Superior temporal gyrus (tissue), 1 donor: ENCODE results near the gene RASD1.

Experiments
- DNase-seq: peaks from one replicate; pipeline ENCODE4 v3.0.0-alpha.2; 2016; ENCODE audit errors: extremely low spot score

Gene RASD1

GRCh38 chr17:17510456-17511292 is 14.5 kb upstream of the RASD1 start:
- no peak for DNase-seq

GRCh38 chr17:17509601-17510425 is 13.6 kb upstream of the RASD1 start:
- DNase-seq: no peak

- DNase-seq: no peak
These were observed 12.7 kb upstream of the RASD1 start for GRCh38 chr17:17508646-17509591.

GRCh38 chr17:17508019-17508535 is 11.9 kb upstream of the RASD1 start:
- no peak for DNase-seq

GRCh38 chr17:17507465-17508011 is 11.3 kb upstream of the RASD1 start:
- DNase-seq: no peak

- DNase-seq: no peak
These were observed 10.8 kb upstream of the RASD1 start for GRCh38 chr17:17506893-17507464.

GRCh38 chr17:17506181-17506741 is 10.1 kb upstream of the RASD1 start:
- DNase-seq: no peak

- DNase-seq: no peak
These were observed 9.5 kb upstream of the RASD1 start for GRCh38 chr17:17505610-17506171.

- no peak for DNase-seq
These were observed 9.0 kb upstream of the RASD1 start for GRCh38 chr17:17505151-17505550.

- no peak for DNase-seq
These were observed 8.3 kb upstream of the RASD1 start for GRCh38 chr17:17504341-17505140.

GRCh38 chr17:17503566-17504130 is 7.5 kb upstream of the RASD1 start:
- peak; percentile 61 for DNase-seq

- no peak for DNase-seq
These were observed 6.8 kb upstream of the RASD1 start for GRCh38 chr17:17502741-17503565.

- DNase-seq: no peak
These were observed 4.9 kb upstream of the RASD1 start for GRCh38 chr17:17500999-17501605.

GRCh38 chr17:17499402-17500145 is 3.4 kb upstream of the RASD1 start:
- DNase-seq: no peak

- no peak for DNase-seq
These were observed 2.6 kb upstream of the RASD1 start for GRCh38 chr17:17498606-17499301.

- no peak for DNase-seq
These were observed 1.8 kb upstream of the RASD1 start for GRCh38 chr17:17497845-17498520.
